ENCODE results near the gene TMEM250.

TMEM250 gene

GRCh38 chr9:136081826-136082495 is 36.7 kb downstream of the TMEM250 start:
- no peak for DNase-seq

GRCh38 chr9:136081113-136081825 is 37.4 kb downstream of the TMEM250 start:
- DNase-seq = no peak

DNA sequence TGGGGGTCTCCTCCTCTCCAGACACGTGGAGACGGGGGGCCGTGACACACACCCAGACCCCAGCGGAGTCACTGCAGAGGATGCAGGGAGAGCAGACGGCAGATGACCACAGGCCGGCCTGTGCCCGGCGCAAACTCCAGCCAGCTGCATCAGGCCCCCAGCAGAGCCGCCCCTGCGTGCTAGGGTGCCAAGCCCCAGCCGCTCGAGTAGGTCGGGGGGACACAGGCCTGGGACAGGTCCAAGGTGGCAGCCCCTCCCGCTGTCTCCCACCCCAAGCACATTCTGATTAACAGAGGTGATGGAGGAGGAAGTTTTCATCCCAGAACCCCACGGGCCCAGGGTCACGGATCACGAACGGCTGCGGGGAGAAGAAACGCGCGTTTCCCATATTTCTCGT is 38.0 kb downstream of the TMEM250 start:
- DNase-seq = no peak

GRCh38 chr9:136079916-136080246 is 38.8 kb downstream of the TMEM250 start:
- DNase-seq = no peak

- no peak for DNase-seq
Observed at GRCh38 chr9:136079211-136079915, 39.3 kb downstream of the TMEM250 start.

DNA sequence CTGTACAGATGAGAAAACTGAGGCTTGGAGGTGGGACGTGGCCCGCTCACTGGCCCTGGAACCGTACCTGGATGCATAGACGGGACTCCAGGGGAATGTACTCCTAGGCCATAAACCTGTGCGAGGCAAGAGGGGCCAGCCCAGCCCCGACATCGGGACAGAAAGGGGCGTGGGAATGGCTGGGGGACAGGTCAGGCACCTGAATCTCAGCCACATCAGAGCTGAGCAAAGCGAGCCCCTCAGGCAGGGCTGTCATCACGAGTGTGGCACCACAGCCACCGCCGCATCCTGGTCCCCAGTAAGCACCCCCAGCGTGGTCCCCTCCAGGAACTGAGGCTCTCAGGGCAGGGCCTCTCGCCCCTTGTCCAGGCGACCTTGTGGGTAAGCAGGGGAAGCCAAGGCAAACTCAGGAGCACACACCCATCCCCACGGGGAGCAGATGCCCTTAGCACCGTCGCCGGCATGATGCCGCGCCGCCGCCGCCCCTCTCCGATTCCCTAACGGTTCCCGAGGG is 40.1 kb downstream of the TMEM250 start:
- no peak for DNase-seq

- DNase-seq = no peak
Observed at GRCh38 chr9:136078024-136078423, 40.7 kb downstream of the TMEM250 start.

- DNase-seq = no peak
Observed at GRCh38 chr9:136077491-136077890, 41.2 kb downstream of the TMEM250 start.

GRCh38 chr9:136075881-136076678 is 42.6 kb downstream of the TMEM250 start:
- DNase-seq = no peak

DNA sequence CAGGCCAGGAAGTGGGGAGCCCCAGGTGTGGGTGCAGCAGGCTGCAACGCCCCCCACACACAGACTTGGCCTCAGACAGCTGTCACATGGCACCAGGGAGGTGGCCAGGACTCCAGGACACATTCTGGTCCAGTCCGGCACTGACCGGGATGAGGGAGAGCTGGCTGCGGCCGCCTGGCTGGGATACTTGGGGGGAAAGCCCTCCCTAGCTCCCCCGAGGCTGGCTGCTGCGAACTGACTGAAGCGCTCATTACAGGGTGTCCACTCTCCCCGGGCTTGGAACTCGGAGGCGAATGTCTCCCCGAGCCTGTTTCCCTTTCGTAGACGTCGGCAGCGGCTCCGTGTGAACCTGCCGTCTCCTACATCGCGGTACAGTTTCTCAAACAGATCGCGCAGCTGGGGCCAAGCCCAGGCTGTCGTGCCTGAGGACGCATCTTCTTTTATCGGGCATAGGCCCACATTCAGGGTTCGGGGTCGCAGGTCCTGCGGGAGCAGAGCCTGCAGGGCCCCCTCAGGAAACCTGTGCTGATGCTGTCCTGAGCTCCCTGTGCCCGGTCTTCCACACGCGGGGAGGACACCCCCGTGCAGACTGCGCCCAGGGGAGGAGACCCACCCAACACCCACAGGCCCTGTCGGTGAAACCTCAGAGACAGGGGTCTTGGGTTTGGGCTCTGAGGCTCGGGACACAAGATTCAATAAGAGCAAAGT is 43.4 kb downstream of the TMEM250 start:
- DNase-seq = no peak

- no peak for DNase-seq
Observed at GRCh38 chr9:136074706-136075105, 44.0 kb downstream of the TMEM250 start.

Measured in activated CD4-positive, CD25-positive, alpha-beta regulatory T cell (primary cell).